Measurements from ENCODE around the gene DPP4.

The DPP4 gene

DNA sequence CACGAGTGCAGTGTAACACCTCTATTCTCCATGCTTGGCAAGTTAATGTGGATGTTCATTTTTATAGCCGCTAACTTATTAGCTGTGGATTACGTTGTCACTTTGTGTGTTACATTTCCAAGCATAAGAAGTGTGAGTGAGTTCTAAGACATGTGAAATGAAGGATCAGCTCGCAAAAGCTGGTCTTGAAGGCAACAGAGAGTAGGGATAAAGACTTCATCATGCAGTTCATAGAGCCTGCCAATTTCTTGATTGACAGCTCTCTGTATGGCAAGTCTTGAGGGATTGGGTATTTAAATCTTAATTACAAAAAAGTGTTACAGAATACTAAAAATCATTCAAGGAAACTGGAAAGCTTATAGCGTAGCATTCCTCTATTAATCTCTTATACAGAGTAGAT lies 25.8 kb upstream of the DPP4 start:
- FAIRE-seq: no peak
- DNase-seq (ENCODE audit: insufficient read length, low spot score): no peak
- TF ChIP-seq POLR2A (IDR thresholded peaks at IDR 0.05; ENCODE audit: low read depth, low read length): no peak

DNA sequence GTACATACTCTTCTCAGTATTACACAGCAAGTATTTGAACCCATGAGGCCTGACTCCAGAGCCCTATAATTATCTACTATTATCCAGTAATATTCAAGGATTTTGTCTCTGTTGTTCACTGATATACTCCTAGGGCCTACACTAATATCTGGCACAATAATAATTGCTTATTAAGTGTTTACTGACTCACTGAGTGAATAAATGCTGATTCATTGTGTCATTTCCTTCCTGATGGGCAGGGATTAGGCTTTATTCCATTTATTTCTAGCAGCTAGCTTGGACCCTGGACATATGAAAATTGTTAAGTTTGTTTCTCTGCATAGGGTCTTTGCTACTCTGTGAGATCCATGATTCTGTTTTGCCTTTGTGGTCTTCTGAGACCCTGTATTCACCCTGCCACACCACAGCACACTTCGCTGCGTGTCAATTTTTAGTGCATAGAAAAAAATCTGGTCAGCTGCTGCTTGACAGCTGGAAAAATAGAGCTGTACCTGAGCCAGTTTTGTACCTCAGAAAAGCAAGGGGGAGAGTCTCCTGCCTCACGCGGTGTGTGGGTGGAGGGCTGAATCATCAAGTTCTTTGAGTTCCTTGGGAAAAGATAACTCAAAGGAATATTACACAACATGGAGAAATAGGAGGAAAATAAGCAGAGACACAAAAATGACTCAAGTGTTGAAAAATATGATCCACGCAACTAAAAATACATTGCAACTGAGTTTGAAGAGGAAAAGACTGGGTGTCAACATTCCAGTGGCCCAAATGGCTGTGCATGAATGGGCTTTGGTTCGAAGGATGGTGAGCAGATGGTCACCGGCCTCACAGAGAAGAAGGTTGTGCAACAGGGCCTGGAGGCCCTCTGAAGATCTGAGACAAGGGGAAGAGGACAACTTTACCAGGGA lies 18.9 kb upstream of the DPP4 start:
- peak; percentile 84 for FAIRE-seq
- DNase-seq (ENCODE audit: insufficient read length, low spot score): no peak
- no peak for TF ChIP-seq POLR2A (IDR thresholded peaks at IDR 0.05; ENCODE audit: low read depth, low read length)

DNA sequence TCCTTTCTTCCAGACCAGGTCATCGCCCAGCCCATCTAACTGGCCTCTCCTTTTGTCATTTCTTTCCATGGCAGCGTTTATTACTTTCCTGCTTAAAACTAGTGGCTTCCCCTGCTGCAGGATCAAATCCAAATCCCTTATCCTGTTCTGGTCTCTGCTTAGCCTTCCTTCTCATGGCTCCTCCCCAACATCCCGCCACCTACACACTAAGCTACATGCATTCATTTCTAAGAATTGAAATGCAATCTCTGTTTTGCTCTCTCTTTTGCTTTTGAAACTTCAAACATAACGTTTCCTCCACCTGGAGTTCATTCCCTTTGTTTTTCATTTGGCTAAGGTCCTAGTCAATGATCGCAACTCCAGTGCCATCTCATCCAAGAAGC lies 18.0 kb upstream of the DPP4 start:
- TF ChIP-seq POLR2A (IDR thresholded peaks at IDR 0.05; ENCODE audit: low read depth, low read length): no peak

DNA sequence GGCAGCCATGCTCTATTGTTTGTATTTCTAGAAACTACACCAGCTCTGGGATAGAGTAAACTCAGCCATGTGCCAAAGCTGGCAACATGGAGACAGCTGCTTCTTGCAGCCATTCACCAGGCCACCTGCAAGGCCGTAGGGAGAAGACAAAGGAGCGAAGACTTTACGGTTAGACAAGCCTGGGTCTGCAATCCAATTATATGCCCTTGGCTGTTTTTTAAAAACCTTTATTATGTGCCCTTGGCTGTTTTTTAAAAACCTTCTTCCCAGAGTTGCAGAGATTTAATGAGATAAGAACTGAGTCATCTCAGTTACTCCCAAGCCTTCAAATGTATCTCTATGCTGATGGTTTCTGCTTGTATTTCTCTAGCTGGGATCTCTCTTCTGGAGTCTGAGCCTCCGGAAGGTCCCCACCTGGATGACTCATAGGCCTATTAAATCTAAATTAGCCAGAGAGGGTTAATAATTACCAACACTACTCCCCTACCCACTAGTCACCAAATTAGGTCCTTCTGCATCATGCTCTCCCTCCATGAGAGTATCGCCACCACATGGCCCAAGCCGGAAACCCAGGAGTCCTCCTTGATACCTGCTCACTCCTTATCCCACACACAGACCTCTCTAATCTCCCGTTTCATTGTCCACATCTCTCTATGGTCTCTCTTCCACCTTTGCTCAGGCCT lies 17.5 kb upstream of the DPP4 start:
- FAIRE-seq: no peak
- no peak for DNase-seq (ENCODE audit: insufficient read length, low spot score)
- TF ChIP-seq POLR2A (IDR thresholded peaks at IDR 0.05; ENCODE audit: low read depth, low read length): no peak

More for the DNA sequence above, 18.0 kb upstream of the DPP4 start:
- FAIRE-seq (no peak), DNase-seq (ENCODE audit: insufficient read length, low spot score) (no peak)

DNA sequence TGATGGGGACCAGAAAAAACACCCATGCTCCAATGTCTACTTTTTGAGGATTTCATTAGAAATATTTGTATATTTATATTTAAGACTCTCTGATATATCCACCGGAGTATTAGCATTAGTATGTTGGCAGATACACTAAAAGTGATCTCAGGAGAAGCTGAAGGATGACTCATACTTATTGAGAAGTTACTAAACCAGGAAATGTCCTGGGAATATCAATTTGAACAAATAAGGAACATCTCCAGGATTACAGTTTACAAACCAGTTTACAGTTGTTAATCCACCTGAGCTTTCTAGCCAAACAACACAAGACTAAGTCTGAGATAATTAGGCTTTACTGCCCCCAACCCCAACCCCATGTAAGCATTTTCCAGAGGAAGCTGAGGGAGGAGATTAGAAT lies 16.1 kb upstream of the DPP4 start:
- FAIRE-seq: no peak
- no peak for TF ChIP-seq POLR2A (IDR thresholded peaks at IDR 0.05; ENCODE audit: low read depth, low read length)

DNA sequence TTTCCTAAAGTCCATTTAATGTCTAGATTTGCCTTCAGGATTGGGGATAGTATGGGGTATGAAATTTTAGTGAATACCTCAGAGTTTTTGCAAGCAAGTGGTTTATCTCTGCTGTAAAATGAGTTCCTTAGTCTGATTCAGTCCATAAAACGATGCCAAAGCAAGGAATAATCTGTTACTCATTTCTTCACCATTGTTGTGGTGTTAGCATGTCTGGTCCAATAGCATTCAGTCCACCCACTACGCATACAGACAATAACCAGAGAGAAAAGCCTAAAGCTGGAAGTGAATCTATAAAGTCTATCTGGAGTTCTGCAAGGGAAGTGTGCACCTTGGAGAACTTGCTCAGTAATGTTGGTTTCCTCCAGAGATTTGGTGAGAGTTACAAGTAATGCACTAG lies 12.9 kb upstream of the DPP4 start:
- DNase-seq (ENCODE audit: insufficient read length, low spot score) (no peak), FAIRE-seq (no peak)
- TF ChIP-seq POLR2A (IDR thresholded peaks at IDR 0.05; ENCODE audit: low read depth, low read length): no peak

More for the DNA sequence above, 16.1 kb upstream of the DPP4 start:
- no peak for DNase-seq (ENCODE audit: insufficient read length, low spot score)

DNA sequence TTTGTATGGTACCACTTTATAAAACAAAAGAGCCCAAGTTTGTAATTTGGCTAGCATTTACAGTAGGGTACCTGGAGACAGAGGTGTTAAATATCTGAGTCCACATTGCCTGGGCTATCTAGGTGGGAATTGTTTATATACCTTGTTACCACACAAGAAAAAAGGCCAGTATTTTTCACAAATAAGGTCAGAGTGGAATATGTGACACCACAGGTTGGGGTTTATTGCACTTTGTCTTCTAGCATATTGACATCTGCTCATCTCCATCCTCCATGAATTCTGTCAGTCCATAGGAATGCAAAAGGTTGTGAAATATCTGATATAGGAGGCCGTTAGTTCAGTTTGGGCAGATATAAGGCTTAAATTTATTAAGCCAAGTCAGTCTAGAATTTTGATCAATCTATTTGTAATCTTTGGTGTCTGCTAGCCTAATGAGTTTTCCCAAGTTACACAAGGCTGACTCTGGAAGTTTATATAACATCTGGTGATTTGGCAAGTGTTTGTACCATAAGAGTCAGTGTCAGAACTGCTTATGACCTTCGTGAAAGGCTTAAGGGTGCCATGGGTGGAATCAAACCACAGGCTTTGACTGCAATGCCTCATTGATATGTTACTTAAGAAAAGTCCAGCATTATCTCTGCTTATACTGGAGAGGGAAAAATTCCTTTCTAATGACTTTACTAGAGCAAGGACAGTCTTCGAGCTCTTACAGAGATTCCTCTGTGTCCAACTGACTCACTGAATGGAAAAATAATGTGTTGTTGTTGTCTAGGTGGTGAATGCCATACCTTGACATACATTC lies 11.3 kb upstream of the DPP4 start:
- FAIRE-seq: peak; percentile 92
- peak; percentile 40 for DNase-seq (ENCODE audit: insufficient read length, low spot score)
- no peak for TF ChIP-seq POLR2A (IDR thresholded peaks at IDR 0.05; ENCODE audit: low read depth, low read length)

DNA sequence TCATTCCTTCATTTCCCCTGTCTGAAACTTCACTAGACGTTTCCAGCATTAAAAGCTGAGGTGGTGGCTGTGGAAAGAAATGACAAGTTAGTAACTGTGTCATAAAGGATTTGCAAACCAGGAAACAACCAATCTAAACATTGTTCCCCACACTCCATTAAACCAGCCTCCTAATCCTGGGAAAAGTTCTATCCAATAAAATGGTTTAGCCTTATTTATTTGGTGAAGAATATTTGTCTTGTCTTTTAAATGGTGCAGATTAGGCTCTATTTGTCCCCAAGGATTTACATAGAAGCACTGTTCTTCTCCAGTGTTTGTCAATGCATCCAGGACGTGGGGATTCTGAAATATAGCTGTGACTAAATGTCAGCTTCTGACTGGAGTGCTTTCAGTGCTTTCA lies 10.5 kb upstream of the DPP4 start:
- FAIRE-seq (no peak), DNase-seq (ENCODE audit: insufficient read length, low spot score) (no peak)
- no peak for TF ChIP-seq POLR2A (IDR thresholded peaks at IDR 0.05; ENCODE audit: low read depth, low read length)

DNA sequence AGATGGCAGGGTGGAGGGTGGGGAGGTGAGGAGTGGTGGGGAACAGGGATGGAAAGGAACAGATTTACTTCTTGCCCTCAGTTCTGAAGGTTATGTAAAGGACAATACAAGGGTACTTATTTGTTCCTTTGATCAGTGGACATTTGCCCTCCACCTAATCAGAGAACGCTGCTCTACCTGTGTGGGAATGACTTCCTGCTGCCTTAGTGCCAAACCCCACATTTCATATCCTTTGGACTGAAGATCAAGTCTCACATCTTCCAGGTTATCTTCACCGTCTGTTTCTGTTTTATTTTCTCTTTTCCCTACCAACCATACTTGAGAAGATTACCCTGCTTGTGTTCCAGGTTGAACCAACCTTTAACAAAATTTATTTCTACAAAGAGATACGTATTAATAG lies 8.7 kb upstream of the DPP4 start:
- DNase-seq (ENCODE audit: insufficient read length, low spot score): no peak
- FAIRE-seq: no peak
- no peak for TF ChIP-seq POLR2A (IDR thresholded peaks at IDR 0.05; ENCODE audit: low read depth, low read length)

DNA sequence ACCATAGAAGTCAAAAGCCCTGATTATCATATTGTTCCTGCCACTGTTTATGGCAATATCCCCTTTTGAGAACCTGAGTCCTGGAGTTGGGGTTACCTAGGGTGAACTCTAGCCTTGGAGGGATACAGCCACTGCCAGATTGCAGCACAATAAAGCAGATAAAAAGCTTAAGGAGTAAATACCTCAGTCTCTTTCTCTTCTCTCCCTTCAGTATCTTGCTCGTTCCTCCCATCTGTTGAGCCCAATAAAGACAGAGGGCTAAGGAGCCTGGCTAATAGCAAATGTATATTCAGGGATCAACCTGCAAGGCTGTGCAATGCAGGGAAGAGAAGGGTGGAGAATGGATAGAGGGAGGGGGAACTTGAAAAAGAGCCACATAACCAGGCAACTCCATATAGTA lies 8.0 kb upstream of the DPP4 start:
- no peak for TF ChIP-seq POLR2A (IDR thresholded peaks at IDR 0.05; ENCODE audit: low read depth, low read length)
- FAIRE-seq (no peak), DNase-seq (ENCODE audit: insufficient read length, low spot score) (no peak)

DNA sequence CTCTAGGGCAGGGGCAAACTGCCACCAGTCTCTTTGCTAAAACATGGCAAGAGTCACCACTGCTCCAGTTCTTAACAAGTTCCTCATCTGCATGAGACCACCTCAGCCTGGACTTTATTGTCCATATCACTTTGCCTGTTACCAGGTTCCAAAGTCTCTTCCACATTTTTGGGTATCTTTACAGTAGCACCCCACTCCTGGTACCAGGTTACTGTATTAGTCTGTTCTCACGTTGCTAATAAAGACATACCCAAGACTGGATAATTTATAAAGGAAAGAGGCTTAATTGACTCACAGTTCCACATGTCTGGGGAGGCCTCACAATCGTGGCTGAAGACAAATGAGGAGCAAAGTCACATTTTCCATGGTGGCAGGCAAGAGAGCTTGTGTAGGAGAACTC lies 5.5 kb upstream of the DPP4 start:
- no peak for FAIRE-seq
- no peak for TF ChIP-seq POLR2A (IDR thresholded peaks at IDR 0.05; ENCODE audit: low read depth, low read length)
- DNase-seq (ENCODE audit: insufficient read length, low spot score): no peak

DNA sequence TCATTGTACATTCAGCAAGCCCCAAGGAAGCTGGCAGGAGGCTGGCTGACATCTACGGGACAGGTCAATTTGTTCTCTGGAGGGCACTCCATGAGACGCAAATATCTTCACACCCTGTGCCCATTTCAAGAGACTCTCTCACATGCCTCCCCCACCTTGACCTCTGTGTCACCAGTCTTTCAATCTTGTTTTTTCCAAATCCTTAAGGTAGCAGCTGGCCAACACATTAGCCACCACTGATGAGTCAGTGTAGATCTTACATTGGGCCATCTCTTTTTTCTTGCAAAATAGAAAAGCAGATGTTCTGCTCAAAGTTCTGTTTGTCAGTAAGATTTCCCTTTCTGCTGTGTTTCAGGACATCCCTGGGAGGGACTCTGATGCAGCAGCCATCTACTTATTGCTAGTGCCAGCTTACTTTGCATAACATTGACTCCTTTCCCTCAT lies 1.7 kb upstream of the DPP4 start:
- FAIRE-seq: no peak
- TF ChIP-seq POLR2A (IDR thresholded peaks at IDR 0.05; ENCODE audit: low read depth, low read length): no peak
- DNase-seq (ENCODE audit: insufficient read length, low spot score): no peak

DNA sequence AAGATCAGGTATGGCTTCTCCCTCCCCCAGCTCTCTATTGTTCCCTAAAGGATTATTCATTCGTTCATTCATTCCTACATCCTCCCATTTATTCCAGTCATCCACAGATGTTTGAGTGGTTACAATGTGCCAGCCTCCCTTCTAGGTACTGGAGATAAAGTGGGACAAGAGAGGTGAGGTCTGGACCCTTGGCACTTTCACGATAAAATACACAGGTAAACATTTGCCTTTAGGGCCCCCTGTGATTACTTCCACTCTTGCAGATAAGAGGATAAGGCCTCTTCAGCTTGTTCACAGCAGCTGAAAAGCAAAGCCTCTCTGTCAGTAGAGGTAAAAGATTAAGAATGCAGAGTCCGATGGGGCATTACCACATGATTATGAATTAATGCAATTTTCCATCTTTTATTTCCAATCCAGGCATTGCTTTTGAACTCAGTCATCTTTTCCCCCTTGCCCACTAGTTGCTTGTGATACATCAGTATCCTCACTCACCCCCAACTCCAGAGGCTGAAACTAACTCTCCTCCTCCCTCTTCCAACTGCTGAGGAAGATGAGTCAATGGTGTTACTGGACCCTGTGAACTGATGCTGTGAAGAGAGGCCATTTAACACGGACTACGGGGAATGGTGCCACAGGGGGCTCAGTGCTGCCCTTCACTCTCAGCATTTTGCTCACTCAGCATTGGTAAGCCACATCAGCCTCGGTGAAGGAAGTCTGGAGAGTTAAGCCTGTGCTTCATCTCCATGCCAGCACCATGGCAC lies 1.1 kb upstream of the DPP4 start:
- FAIRE-seq: no peak
- TF ChIP-seq POLR2A (IDR thresholded peaks at IDR 0.05; ENCODE audit: low read depth, low read length): no peak
- no peak for DNase-seq (ENCODE audit: insufficient read length, low spot score)

DNA sequence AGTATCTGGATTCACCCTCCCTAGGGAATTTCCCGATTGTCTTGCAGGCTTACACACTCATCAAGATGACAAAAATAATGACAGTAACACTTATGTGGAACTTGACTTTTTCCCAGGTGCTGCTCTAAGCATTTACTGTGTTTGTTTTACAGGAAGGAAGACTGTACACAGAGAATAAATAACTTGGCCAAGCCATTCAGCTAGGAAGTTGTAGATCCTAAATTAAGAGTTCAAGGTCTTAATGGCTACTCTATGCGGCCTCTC lies 549 bp upstream of the DPP4 start:
- DNase-seq (ENCODE audit: insufficient read length, low spot score) (no peak), FAIRE-seq (no peak)
- no peak for TF ChIP-seq POLR2A (IDR thresholded peaks at IDR 0.05; ENCODE audit: low read depth, low read length)

Measured in H54 (cell line).